ENCODE results near the gene ASPN. TPM values are rescaled to one million over a fixed set of nuclear protein-coding genes. Genes with fewer than 3 reads are reported as not detected.

Gene ASPN
- total RNA-seq, 4 donors from 2014 or later, result 1.5 to 102 (median 3.9) TPM

DNA sequence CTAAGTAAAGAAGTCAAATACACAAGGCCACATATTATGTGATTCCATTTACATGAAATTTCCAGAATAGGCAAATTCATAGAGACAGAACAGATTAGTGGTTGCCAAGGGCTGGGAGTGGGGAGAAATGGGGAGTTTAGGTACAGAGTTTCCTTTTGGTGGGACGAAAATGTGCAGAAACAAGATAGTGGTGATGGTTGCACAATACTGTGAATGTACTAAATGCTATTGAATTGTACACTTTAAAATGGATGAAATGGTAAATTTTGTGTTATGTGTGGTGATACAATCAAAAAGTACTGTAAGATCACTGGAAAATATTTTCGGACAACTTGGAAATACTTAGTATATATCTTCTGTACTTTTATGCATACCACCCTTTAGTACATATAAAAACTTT, 38.5 kb upstream of the ASPN start:
- Histone ChIP-seq H3K4me3 (no peak overlapping the region), H3K27me3 (no peaks in the 10 kb centered on the region), H3K27ac (no peak overlapping the region), H3K9me3 (no peaks in the 10 kb centered on the region), H3K4me1 (no peaks in the 10 kb centered on the region), H3K36me3 (no peaks in the 10 kb centered on the region)
- intact Hi-C loops (cut with DNase I; ENCODE audit: low total_unique reads), result no loop called here
- in situ Hi-C loops (cut with MboI; ENCODE audit: low pct_ligation_motif_present in 1 of 4, low pct_unique_long_range_greater_than_20kb in 1 of 4, low sequenced_read_pairs in 3 of 4), result no loop called here
- no peak for TF ChIP-seq EP300 (IDR thresholded peaks at IDR 0.05; ENCODE audit: low read depth)
- no peak for TF ChIP-seq POLR2AphosphoS5 (IDR thresholded peaks at IDR 0.05)
- no peak for TF ChIP-seq CTCF (IDR thresholded peaks at IDR 0.05)
- no peak for TF ChIP-seq POLR2A (IDR thresholded peaks at IDR 0.05)
- no peak for DNase-seq
- 94 to 95% methylated on average over 2 of the region's 2 CpGs for WGBS, 2 donors (ENCODE audit: low coverage in 1 of 2)

GRCh38 chr9:92518199-92518598, 35.9 kb upstream of the ASPN start:
- 83 to 89% methylated on average over 1 to 4 of the region's 4 CpGs for WGBS, 2 donors (ENCODE audit: low coverage in 1 of 2)
- in situ Hi-C loops (cut with MboI; ENCODE audit: low pct_ligation_motif_present in 1 of 4, low pct_unique_long_range_greater_than_20kb in 1 of 4, low sequenced_read_pairs in 3 of 4) (no loop called here), intact Hi-C loops (cut with DNase I; ENCODE audit: low total_unique reads) (no loop called here)
- no peaks in the 10 kb centered on the region for H3K9me3 ChIP-seq
- DNase-seq, result no peak
- H3K4me1 ChIP-seq, result peaks cover 0 to under 1% (median under 1%) of the 10 kb centered on the region in 4 donors
- TF ChIP-seq POLR2A (IDR thresholded peaks at IDR 0.05) (no peak), EP300 (IDR thresholded peaks at IDR 0.05; ENCODE audit: low read depth) (no peak), CTCF (IDR thresholded peaks at IDR 0.05) (no peak), POLR2AphosphoS5 (IDR thresholded peaks at IDR 0.05) (no peak)
- H3K27ac ChIP-seq, result no peak overlapping the region
- no peaks in the 10 kb centered on the region for H3K36me3 ChIP-seq
- H3K4me3 ChIP-seq, result no peak overlapping the region
- H3K27me3 ChIP-seq, result no peaks in the 10 kb centered on the region

DNA sequence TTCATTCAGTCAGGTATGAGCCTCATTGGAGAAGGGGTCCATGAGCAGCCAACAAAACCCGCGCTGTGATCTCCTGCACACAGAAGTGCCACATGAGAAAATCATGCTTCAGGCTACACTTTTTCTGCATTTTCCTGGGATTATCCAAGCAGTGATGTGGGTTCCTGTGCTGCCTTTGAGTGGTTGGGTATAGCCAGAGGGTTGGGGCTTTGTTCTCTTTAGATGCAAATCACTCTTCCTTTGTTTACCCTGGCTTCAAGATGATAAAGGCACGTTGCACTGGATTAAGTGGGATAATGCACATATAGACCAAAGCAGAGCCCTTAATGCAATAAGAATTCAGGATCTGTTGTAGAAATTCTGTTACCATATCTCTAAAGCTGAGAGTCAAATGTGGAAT, 34.7 kb upstream of the ASPN start:
- in situ Hi-C loops (cut with MboI; ENCODE audit: low pct_ligation_motif_present in 1 of 4, low pct_unique_long_range_greater_than_20kb in 1 of 4, low sequenced_read_pairs in 3 of 4), result no loop called here

DNA sequence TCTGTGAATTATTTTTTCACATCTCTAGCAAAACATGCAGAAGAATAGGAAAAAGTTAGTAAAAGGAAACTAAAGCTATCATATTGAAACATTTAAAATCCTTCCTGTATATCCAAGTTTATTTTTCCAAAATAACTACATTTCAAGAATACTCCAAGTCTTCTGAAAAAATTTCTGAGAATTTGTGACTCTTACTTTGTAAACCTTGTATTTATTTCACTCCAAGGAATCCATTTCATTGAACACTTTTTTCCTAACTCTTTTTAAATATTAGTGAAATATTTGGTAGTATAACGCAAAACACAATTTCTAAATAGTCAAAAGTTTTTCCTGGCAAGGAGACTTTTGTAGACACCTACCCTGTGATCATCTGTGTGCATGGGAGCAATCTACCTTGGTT, 34.2 kb upstream of the ASPN start:
- intact Hi-C loops (cut with DNase I; ENCODE audit: low total_unique reads) (no loop called here), in situ Hi-C loops (cut with MboI; ENCODE audit: low pct_ligation_motif_present in 1 of 4, low pct_unique_long_range_greater_than_20kb in 1 of 4, low sequenced_read_pairs in 3 of 4) (no loop called here)
- H3K4me1 ChIP-seq, result peaks cover 0 to 17% (median 13%) of the 10 kb centered on the region in 4 donors
- no peaks in the 10 kb centered on the region for H3K9me3 ChIP-seq
- H3K36me3 ChIP-seq, result no peaks in the 10 kb centered on the region
- no peaks in the 10 kb centered on the region for H3K27me3 ChIP-seq
- H3K27ac ChIP-seq, result no peak overlapping the region
- TF ChIP-seq EP300 (IDR thresholded peaks at IDR 0.05; ENCODE audit: low read depth) (no peak), POLR2A (IDR thresholded peaks at IDR 0.05) (no peak), CTCF (IDR thresholded peaks at IDR 0.05) (no peak), POLR2AphosphoS5 (IDR thresholded peaks at IDR 0.05) (no peak)
- no peak for DNase-seq
- H3K4me3 ChIP-seq, result no peak overlapping the region
- WGBS, 2 donors (ENCODE audit: low coverage in 1 of 2), result 95 to 100% methylated on average over 1 of the region's 1 CpG

More for the DNA sequence above, 34.7 kb upstream of the ASPN start:
- H3K27ac ChIP-seq, result no peak overlapping the region
- no peaks in the 10 kb centered on the region for H3K9me3 ChIP-seq
- 87 to 92% methylated on average over 2 to 3 of the region's 3 CpGs for WGBS, 2 donors (ENCODE audit: low coverage in 1 of 2)
- H3K4me3 ChIP-seq, result no peak overlapping the region
- H3K36me3 ChIP-seq, result no peaks in the 10 kb centered on the region
- intact Hi-C loops (cut with DNase I; ENCODE audit: low total_unique reads), result no loop called here
- no peaks in the 10 kb centered on the region for H3K27me3 ChIP-seq
- DNase-seq, result no peak
- TF ChIP-seq POLR2AphosphoS5 (IDR thresholded peaks at IDR 0.05) (no peak), CTCF (IDR thresholded peaks at IDR 0.05) (no peak), EP300 (IDR thresholded peaks at IDR 0.05; ENCODE audit: low read depth) (no peak)
- peaks cover 0 to 12% (median 10%) of the 10 kb centered on the region in 4 donors for H3K4me1 ChIP-seq

Data from transverse colon (tissue), 4 donors.